ENCODE data around the gene STAT1.
A peak's percentile ranks its signal among the peaks of the same experiment; 100 is the strongest.

Gene STAT1

DNA sequence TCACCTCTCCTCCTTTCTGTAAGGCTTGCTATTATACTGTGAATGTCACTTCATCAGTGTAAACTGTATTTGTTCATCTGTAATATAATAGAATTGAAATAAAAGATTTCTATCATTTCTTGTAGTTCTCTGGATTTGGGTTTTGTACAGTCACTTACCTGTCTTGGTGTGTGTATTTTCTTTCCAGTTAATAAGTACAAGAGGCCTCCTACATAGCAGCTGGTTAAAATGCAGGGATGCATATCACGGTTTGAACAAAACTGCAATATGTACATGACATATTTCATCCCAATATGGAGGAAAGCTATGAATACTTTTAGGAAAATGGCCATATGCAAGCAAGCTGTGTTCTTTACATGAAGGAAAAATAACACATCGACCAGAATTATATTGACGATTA is 5.4 kb upstream of the STAT1 start:
- Histone ChIP-seq H3K9ac (no peak overlapping the region), H3K27me3 (ENCODE audit: insufficient read depth, low read depth) (no peaks in the 10 kb centered on the region), H2AFZ (ENCODE audit: low read depth) (no peak overlapping the region), H3K27ac (peak overlapping the region; percentile 98; the same call in 1 of the 2 replicates), H3K79me2 (ENCODE audit: insufficient read depth, low read depth) (no peaks in the 10 kb centered on the region), H3K4me3 (IDR thresholded peaks at IDR 0.05; ENCODE audit: insufficient read depth, low read depth, low read length) (no peak overlapping the region), H3K4me1 (ENCODE audit: low read depth, poor library complexity, severe bottlenecking) (peaks cover 74% of the 10 kb centered on the region), H3K36me3 (ENCODE audit: insufficient read depth) (no peaks in the 10 kb centered on the region), H3K4me2 (peak overlapping the region; percentile 62), H4K20me1 (ENCODE audit: insufficient read depth) (no peaks in the 10 kb centered on the region)
- TF ChIP-seq, protein P1, sequence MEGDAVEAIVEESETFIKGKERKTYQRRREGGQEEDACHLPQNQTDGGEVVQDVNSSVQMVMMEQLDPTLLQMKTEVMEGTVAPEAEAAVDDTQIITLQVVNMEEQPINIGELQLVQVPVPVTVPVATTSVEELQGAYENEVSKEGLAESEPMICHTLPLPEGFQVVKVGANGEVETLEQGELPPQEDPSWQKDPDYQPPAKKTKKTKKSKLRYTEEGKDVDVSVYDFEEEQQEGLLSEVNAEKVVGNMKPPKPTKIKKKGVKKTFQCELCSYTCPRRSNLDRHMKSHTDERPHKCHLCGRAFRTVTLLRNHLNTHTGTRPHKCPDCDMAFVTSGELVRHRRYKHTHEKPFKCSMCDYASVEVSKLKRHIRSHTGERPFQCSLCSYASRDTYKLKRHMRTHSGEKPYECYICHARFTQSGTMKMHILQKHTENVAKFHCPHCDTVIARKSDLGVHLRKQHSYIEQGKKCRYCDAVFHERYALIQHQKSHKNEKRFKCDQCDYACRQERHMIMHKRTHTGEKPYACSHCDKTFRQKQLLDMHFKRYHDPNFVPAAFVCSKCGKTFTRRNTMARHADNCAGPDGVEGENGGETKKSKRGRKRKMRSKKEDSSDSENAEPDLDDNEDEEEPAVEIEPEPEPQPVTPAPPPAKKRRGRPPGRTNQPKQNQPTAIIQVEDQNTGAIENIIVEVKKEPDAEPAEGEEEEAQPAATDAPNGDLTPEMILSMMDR (conservative IDR thresholded peaks at IDR 0.05; ENCODE audit: low read depth, low read length) = no peak

DNA sequence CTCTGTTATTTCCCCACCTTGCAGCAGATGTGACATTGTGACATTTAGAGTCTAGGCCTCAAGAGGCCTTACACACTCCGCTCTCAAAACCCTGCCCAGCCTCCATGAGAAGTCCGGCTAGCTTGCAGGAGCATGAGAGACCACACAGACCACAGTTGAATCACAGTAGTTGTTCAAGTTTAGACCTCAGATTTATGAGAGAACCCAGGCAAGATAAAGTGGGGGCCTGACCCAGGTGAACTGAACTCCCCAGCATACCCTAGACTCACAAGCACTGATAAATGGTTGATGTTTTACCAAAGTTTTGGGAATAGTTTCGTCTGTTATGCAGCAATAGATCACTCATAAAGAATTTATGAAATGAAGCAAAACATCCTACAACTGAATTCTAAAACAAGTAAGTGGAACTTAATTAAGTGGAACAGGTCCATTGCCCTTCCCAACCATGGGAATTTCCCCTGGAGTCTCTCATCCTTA is 4.7 kb upstream of the STAT1 start:
- no peak overlapping the region for H3K27ac ChIP-seq
- TF ChIP-seq, protein P1 (conservative IDR thresholded peaks at IDR 0.05; ENCODE audit: low read depth, low read length) = no peak
- H3K79me2 ChIP-seq (ENCODE audit: insufficient read depth, low read depth) = peaks cover 1% of the 10 kb centered on the region; the same call in 1 of the 2 replicates
- H3K27me3 ChIP-seq (ENCODE audit: insufficient read depth, low read depth) = no peaks in the 10 kb centered on the region
- H3K4me3 ChIP-seq (IDR thresholded peaks at IDR 0.05; ENCODE audit: insufficient read depth, low read depth, low read length) = no peak overlapping the region
- peak overlapping the region; percentile 62; the same call in 1 of the 2 replicates for H3K4me2 ChIP-seq
- H3K9ac ChIP-seq = no peak overlapping the region
- peaks cover 68% of the 10 kb centered on the region for H3K4me1 ChIP-seq (ENCODE audit: low read depth, poor library complexity, severe bottlenecking)
- H4K20me1 ChIP-seq (ENCODE audit: insufficient read depth) = no peaks in the 10 kb centered on the region
- H2AFZ ChIP-seq (ENCODE audit: low read depth) = no peak overlapping the region
- no peaks in the 10 kb centered on the region for H3K36me3 ChIP-seq (ENCODE audit: insufficient read depth)

DNA sequence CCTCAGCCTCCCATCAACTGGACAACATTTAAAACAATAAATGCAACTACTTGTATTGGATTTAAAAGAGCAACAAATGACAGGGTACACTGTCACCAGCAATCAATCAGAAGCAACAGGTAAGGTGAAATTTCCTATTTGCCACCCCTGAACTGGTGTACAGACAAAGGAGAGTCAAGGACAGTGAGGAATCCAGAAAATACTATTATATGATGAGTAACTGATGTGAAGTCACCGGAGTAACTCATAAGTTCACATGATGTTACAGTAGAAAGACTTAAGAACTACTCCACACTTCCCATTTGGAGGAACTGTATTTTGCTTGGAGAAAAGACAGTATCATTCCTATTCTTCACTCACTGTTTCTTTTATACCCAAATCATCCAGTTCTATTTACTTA is 4.1 kb upstream of the STAT1 start:
- Histone ChIP-seq H3K27ac (no peak overlapping the region), H3K4me2 (no peak overlapping the region), H3K36me3 (ENCODE audit: insufficient read depth) (no peaks in the 10 kb centered on the region), H3K27me3 (ENCODE audit: insufficient read depth, low read depth) (no peaks in the 10 kb centered on the region), H3K9ac (no peak overlapping the region), H2AFZ (ENCODE audit: low read depth) (no peak overlapping the region), H3K79me2 (ENCODE audit: insufficient read depth, low read depth) (peaks cover 8% of the 10 kb centered on the region), H3K4me1 (ENCODE audit: low read depth, poor library complexity, severe bottlenecking) (peaks cover 63% of the 10 kb centered on the region), H4K20me1 (ENCODE audit: insufficient read depth) (no peaks in the 10 kb centered on the region), H3K4me3 (IDR thresholded peaks at IDR 0.05; ENCODE audit: insufficient read depth, low read depth, low read length) (no peak overlapping the region)
- TF ChIP-seq, protein P1 (conservative IDR thresholded peaks at IDR 0.05; ENCODE audit: low read depth, low read length) = no peak

DNA sequence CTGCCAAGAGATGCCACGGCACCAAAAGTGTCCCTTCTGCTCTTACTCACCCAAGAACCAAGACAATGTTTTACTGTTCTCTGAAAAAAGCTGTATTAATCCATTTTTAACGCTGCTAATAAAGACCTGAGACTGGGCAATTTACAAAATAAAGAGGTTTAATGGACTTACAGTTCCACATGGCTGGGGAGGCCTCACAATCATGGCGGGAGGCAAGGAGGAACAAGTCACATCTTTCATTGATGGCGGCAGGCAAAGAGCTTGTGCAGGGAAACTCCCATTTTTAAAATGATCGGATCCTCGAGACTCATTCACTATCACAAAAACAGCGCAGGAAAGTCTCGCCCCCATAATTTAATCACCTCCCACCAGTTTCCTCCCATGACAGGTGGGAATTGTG is 1.9 kb upstream of the STAT1 start:
- no peaks in the 10 kb centered on the region for H4K20me1 ChIP-seq (ENCODE audit: insufficient read depth)
- H3K4me3 ChIP-seq (IDR thresholded peaks at IDR 0.05; ENCODE audit: insufficient read depth, low read depth, low read length) = no peak overlapping the region
- peaks cover 26% of the 10 kb centered on the region for H3K79me2 ChIP-seq (ENCODE audit: insufficient read depth, low read depth)
- peaks cover 50% of the 10 kb centered on the region for H3K4me1 ChIP-seq (ENCODE audit: low read depth, poor library complexity, severe bottlenecking)
- no peaks in the 10 kb centered on the region for H3K27me3 ChIP-seq (ENCODE audit: insufficient read depth, low read depth)
- H2AFZ ChIP-seq (ENCODE audit: low read depth) = no peak overlapping the region
- H3K9ac ChIP-seq = no peak overlapping the region; the same call in 1 of the 2 replicates
- no peaks in the 10 kb centered on the region for H3K36me3 ChIP-seq (ENCODE audit: insufficient read depth)
- peak overlapping the region; percentile 91 for H3K27ac ChIP-seq
- TF ChIP-seq, protein P1 (conservative IDR thresholded peaks at IDR 0.05; ENCODE audit: low read depth, low read length) = no peak
- H3K4me2 ChIP-seq = peak overlapping the region; percentile 98
